ENCODE data around the gene ELOVL2. TPM values are rescaled to one million over a fixed set of nuclear protein-coding genes. Genes with fewer than 3 reads are reported as not detected.

The ELOVL2 gene
- total RNA-seq, 4 donors from 2014 or later, result 0.07 TPM; not detected in 3

- no peak for TF ChIP-seq CTCF (IDR thresholded peaks at IDR 0.05)
- TF ChIP-seq POLR2A (IDR thresholded peaks at IDR 0.05), result no peak
- intact Hi-C loops (cut with DNase I; ENCODE audit: low total_unique reads), result no loop called here
Observed at GRCh38 chr6:10951675-10952282, 92.3 kb downstream of the ELOVL2 start.

DNA sequence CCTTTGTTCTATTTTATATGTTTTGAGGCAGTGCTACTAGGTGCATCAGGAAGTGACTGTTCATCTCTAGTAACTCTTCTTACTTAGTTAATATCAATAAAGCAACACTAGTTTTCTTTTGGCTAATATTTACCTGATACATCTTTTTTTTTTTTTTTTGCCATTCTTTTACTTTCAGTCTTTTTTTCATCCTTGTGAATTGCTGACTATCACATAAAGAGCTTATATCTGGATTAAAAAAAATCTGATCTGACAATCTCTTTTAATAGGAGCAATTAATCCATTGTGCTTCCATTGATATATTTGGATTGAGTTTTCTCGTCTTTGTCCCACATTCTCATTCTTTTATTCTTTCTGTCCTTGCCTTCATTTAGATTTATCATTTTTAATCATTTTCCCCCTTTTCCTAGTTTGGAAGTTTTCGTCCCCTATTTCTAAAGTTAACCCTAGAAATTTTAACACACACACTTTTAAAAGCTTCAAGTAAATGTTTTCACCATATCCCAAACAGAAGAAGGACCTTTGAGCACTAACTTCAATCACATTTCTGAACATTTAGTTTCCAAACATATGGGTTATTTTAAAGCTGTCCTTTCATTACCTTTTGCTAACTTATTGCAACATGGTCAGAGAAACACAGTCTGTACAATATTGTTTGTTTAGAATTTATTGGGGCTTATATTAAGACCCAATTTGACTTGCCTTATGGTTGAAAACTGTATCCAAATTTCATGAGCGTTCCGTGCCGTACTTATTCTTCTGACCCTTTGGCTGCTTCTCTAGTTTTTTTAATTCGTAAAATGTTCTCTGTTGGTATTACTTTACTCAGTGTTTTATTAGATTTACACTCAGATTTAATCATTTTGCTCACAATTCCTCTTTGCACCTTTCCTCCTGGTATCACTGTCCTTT is 94.3 kb downstream of the ELOVL2 start:
- no peak overlapping the region for H3K4me3 ChIP-seq (ENCODE audit: low read depth, poor library complexity, severe bottlenecking)
- 92 to 95% methylated on average over 6 of the region's 6 CpGs for WGBS, 2 donors
- TF ChIP-seq POLR2A (IDR thresholded peaks at IDR 0.05) (no peak), CTCF (IDR thresholded peaks at IDR 0.05) (no peak)
- no peak for DNase-seq (ENCODE audit: low spot score in 2 of 2)
- intact Hi-C loops (cut with DNase I; ENCODE audit: low total_unique reads), result no loop called here

More at GRCh38 chr6:10951675-10952282, 92.3 kb downstream of the ELOVL2 start:
- no peak overlapping the region for H3K4me3 ChIP-seq (ENCODE audit: low read depth, poor library complexity, severe bottlenecking)
- no peak for DNase-seq (ENCODE audit: low spot score in 2 of 2)
- 44 to 48% methylated on average over 6 of the region's 6 CpGs for WGBS, 2 donors

DNA sequence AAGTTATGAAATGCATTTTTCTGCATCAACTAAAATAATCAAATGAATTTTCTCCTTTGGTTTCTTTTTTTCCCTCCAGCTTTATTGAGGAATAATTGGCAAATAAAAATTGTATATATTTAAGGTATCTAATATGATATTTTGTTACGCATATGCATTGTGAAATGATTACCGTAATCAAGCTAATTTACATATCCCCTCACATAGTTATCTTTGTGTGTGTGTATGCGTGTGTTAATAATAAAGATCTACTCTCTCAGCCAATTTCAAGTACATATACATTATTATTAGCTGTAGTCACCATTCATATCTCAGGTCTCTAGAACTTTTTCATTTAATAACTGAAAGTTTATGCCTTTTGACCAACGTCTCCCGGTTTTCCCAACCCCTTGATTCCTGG is 96.1 kb downstream of the ELOVL2 start:
- WGBS, 2 donors, result 94% methylated on average over 5 of the region's 5 CpGs
- TF ChIP-seq CTCF (IDR thresholded peaks at IDR 0.05), result no peak
- no peak for TF ChIP-seq POLR2A (IDR thresholded peaks at IDR 0.05)
- DNase-seq (ENCODE audit: low spot score in 2 of 2), result no peak
- no peak overlapping the region for H3K4me3 ChIP-seq (ENCODE audit: low read depth, poor library complexity, severe bottlenecking)
- intact Hi-C loops (cut with DNase I; ENCODE audit: low total_unique reads), result no loop called here

DNA sequence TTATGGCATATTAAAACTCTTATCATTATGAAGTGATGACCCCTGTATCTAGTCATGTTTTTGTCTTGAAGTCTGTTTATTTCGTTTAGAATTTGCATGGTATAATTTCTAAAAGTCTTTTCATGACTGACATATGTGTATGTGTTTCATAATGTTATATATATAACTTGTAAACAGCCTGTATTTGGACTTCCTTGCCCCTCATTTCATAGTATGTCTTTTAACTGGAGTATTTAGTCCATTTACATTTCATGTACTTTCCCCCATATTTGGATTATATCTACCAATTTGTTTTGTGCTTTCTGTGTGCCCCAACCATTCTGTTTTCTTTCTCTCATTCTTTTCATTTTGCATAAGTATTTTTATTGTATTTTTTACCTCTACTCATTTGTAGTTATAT is 98.3 kb downstream of the ELOVL2 start:
- 87 to 88% methylated on average over 1 of the region's 1 CpG for WGBS, 2 donors
- H3K4me3 ChIP-seq (ENCODE audit: low read depth, poor library complexity, severe bottlenecking), result no peak overlapping the region
- intact Hi-C loops (cut with DNase I; ENCODE audit: low total_unique reads), result no loop called here
- TF ChIP-seq POLR2A (IDR thresholded peaks at IDR 0.05) (no peak), CTCF (IDR thresholded peaks at IDR 0.05) (no peak)
- no peak for DNase-seq (ENCODE audit: low spot score in 2 of 2)

DNA sequence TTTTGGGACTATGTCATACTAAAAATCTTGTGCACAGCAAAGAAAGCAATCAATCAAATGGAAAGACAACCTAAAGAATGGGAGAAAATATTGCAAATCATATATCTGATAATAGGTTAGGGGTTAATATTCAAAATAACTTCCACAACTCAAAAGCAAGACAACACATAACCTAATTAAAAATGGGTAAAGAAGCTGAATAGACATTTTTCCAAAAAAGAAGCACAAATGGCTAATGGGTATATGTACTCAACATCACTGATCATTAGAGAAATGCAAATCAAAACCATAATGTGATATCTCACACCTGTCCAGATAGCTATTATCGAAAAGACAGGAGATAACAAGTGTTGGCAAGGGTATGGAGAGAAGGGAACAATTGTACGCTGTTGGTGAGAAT is 104.3 kb downstream of the ELOVL2 start:
- H3K4me3 ChIP-seq (ENCODE audit: low read depth, poor library complexity, severe bottlenecking), result no peak overlapping the region
- TF ChIP-seq POLR2A (IDR thresholded peaks at IDR 0.05), result no peak
- TF ChIP-seq CTCF (IDR thresholded peaks at IDR 0.05), result no peak
- DNase-seq (ENCODE audit: low spot score in 2 of 2), result no peak
- intact Hi-C loops (cut with DNase I; ENCODE audit: low total_unique reads), result no loop called here
- WGBS, 2 donors, result 96% methylated on average over 2 of the region's 2 CpGs
